GM18505 (cell line): ENCODE results near the gene KRTAP16-1.

Experiments used
- ATAC-seq: cut with Tn5 transposase; IDR thresholded peaks from one replicate; pipeline ENCODE4 v1.9.1; 2021; ENCODE audit not compliant: unreplicated experiment
- POLR2A ChIP-seq: IDR thresholded peaks from 4 replicates; pipeline ENCODE4 v1.6.1; 2011; ENCODE audit warnings: borderline replicate concordance; ENCODE audit not compliant: insufficient read depth, insufficient read length; ENCODE audit errors: extremely low read depth

KRTAP16-1 gene

GRCh38 chr17:41339571-41340172, 30.6 kb upstream of the KRTAP16-1 start:
- no peak for TF ChIP-seq POLR2A
- ATAC-seq = no peak

GRCh38 chr17:41338961-41339485, 29.9 kb upstream of the KRTAP16-1 start:
- ATAC-seq = no peak
- no peak for TF ChIP-seq POLR2A

GRCh38 chr17:41335747-41336146, 26.6 kb upstream of the KRTAP16-1 start:
- ATAC-seq = no peak
- no peak for TF ChIP-seq POLR2A

- no peak for ATAC-seq
- no peak for TF ChIP-seq POLR2A
Measured at GRCh38 chr17:41334385-41335305, 25.5 kb upstream of the KRTAP16-1 start.

GRCh38 chr17:41333836-41334235, 24.7 kb upstream of the KRTAP16-1 start:
- no peak for TF ChIP-seq POLR2A
- no peak for ATAC-seq

GRCh38 chr17:41333098-41333497, 24.0 kb upstream of the KRTAP16-1 start:
- TF ChIP-seq POLR2A = no peak
- no peak for ATAC-seq

GRCh38 chr17:41332239-41332638, 23.1 kb upstream of the KRTAP16-1 start:
- no peak for ATAC-seq
- TF ChIP-seq POLR2A = no peak

GRCh38 chr17:41331606-41332005, 22.5 kb upstream of the KRTAP16-1 start:
- TF ChIP-seq POLR2A = no peak
- no peak for ATAC-seq

- ATAC-seq = no peak
- TF ChIP-seq POLR2A = no peak
Measured at GRCh38 chr17:41329279-41329948, 20.3 kb upstream of the KRTAP16-1 start.

- TF ChIP-seq POLR2A = no peak
- no peak for ATAC-seq
Measured at GRCh38 chr17:41328207-41328606, 19.1 kb upstream of the KRTAP16-1 start.

- TF ChIP-seq POLR2A = no peak
- no peak for ATAC-seq
Measured at GRCh38 chr17:41327411-41328120, 18.5 kb upstream of the KRTAP16-1 start.

GRCh38 chr17:41326173-41327145, 17.4 kb upstream of the KRTAP16-1 start:
- no peak for ATAC-seq
- no peak for TF ChIP-seq POLR2A
